Ovary (tissue), 9 donors: ENCODE data around the gene GASK1A. TPM values are rescaled to one million over a fixed set of nuclear protein-coding genes. Genes with fewer than 3 reads are reported as not detected.

ENCODE experiments used
- DNase-seq, 5 donors: peaks; one replicate each; pipeline ENCODE4 v3.0.0-alpha.2; 2019 to 2020
- H3K27ac ChIP-seq, 2 donors: fragments of 200-600 bp; one replicate each; pipeline versions ENCODE4 v1.5.1 to v1.8.0; 2019 to 2022
- H3K27me3 ChIP-seq: fragments of 200-600 bp; one replicate; pipeline ENCODE4 v1.8.0; 2022
- H3K36me3 ChIP-seq: fragments of 200-600 bp; sonication (generic); one replicate; pipeline ENCODE4 v1.5.1; 2019
- H3K4me1 ChIP-seq: one replicate; pipeline ENCODE4 v1.8.1; 2013; ENCODE audit warnings: mild to moderate bottlenecking, moderate library complexity; ENCODE audit not compliant: insufficient read depth
- H3K4me3 ChIP-seq: fragments of 200-600 bp; sonication (generic); one replicate; pipeline ENCODE4 v1.5.1; 2017
- H3K9me3 ChIP-seq, 2 donors: fragments of 200-600 bp in 1 of 2; sonication (generic) in 1 of 2; one replicate each; pipeline versions ENCODE4 v1.5.1 to v1.8.1; 2013 to 2019; ENCODE audit warnings: mild to moderate bottlenecking in 1 of 2, moderate library complexity in 1 of 2
- EP300 ChIP-seq: sonication (generic); formaldehyde crosslinking; IDR thresholded peaks from one replicate; pipeline ENCODE4 v1.6.1; 2017; ENCODE audit warnings: antibody characterized with exemption
- POLR2A ChIP-seq: fragments of 450-650 bp; IDR thresholded peaks from one replicate; pipeline ENCODE4 v1.6.1; 2017; ENCODE audit warnings: antibody characterized with exemption, mild to moderate bottlenecking, moderate library complexity
- WGBS, 3 donors: extraction: QIAGEN DNeasy Blood & Tissue Kit in 1 of 3; methylation state at CpG; one replicate each; pipeline versions ENCODE4 v1.1.5 to v1.1.7; 2013 to 2017; 5-methylcytosine and 5-hydroxymethylcytosine counted together
- intact Hi-C, 4 donors: fragments of 100-400 bp; cut with DNase I; formaldehyde crosslinking; loops; one replicate each; pipeline versions ENCODE4 v1.11.0 to v1.15.1; 2022 to 2023
- polyA plus RNA-seq, 2 donors: library from polyadenylated mRNA; stranded (reverse); fragments of 200-250 nt in 1 of 2; fragments of 350-450 nt in 1 of 2; fragmentation: Illumina TruSeq in 1 of 2; extraction: RNeasy Lipid Tissue Mini Kit (QIAGEN cat#74804) in 1 of 2; gene quantifications; one replicate each; pipeline ENCODE4 v1.2.3, GENCODE V29; 2013 to 2014
- total RNA-seq, 7 donors: library from RNA; depleted of rRNA in 2 of 7; stranded (reverse); fragments of >200 nt in 2 of 7; fragmentation: NEBNext Ultra II Directional in 3 of 7; extraction: Animal tissue kit (Norgen Biotek cat#: 25700) in 3 of 7; gene quantifications; one replicate each; pipeline versions ENCODE4 v1.1.0 to v1.2.4, GENCODE V29; 2016 to 2023
- TF ChIP-seq, protein P1 (sequence below), 3 donors: fragments of 450-650 bp in 2 of 3; fragments of 200-600 bp in 1 of 3; IDR thresholded peaks; one replicate each; pipeline versions ENCODE4 v1.5.1 to v1.8.0; 2016 to 2022; ENCODE audit warnings: antibody characterized with exemption in 3 of 3, mild to moderate bottlenecking in 1 of 3
- donor health status: DM: no; HTN: no; CAD: no; lungs with moderate emphysema.
- donor health status: DM: no; HTN: no; CAD: no.
- donor health status: Bipolar disorder and iron deficiency.
- donor health status: DM: yes; HTN: yes; CAD: no.
- donor health status: DM: no; HTN: no; CAD: no.
- donor health status: DM: yes; HTN: yes; CAD: no.

The GASK1A gene
- total and polyA plus RNA-seq, 9 donors = 5.4 to 41.3 (median 19.4) TPM

DNA sequence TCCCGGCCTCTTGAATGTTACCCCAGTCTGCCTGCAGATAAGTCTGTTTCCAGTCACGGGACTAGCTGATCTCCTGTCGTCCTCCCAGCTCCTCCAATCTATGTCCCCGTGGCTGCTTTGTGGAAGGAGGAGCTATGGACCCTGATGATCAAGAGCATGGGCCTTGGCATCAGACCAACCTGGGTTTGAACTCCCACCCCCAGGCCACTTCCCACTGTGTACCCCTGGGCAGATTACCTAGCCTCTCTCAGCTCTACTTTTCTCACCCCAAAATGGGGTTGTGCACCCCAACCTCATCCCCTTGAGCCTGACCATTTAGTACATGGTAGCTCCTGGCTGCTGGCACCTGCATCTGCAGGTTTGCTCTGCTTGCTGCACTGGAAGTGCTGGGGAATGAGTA is 55.8 kb downstream of the GASK1A start:
- H3K27me3 ChIP-seq = no peaks in the 10 kb centered on the region
- H3K27ac ChIP-seq = no peak overlapping the region
- DNase-seq = no peak
- WGBS, 3 donors = 86 to 90% (median 87%) methylated on average over 4 of the region's 4 CpGs
- H3K36me3 ChIP-seq = no peaks in the 10 kb centered on the region
- no peak overlapping the region for H3K4me3 ChIP-seq
- intact Hi-C loops = no loop called here
- TF ChIP-seq POLR2A = no peak
- TF ChIP-seq, protein P1, sequence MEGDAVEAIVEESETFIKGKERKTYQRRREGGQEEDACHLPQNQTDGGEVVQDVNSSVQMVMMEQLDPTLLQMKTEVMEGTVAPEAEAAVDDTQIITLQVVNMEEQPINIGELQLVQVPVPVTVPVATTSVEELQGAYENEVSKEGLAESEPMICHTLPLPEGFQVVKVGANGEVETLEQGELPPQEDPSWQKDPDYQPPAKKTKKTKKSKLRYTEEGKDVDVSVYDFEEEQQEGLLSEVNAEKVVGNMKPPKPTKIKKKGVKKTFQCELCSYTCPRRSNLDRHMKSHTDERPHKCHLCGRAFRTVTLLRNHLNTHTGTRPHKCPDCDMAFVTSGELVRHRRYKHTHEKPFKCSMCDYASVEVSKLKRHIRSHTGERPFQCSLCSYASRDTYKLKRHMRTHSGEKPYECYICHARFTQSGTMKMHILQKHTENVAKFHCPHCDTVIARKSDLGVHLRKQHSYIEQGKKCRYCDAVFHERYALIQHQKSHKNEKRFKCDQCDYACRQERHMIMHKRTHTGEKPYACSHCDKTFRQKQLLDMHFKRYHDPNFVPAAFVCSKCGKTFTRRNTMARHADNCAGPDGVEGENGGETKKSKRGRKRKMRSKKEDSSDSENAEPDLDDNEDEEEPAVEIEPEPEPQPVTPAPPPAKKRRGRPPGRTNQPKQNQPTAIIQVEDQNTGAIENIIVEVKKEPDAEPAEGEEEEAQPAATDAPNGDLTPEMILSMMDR (IDR thresholded peaks at IDR 0.05) = no peak
- no peak for TF ChIP-seq EP300
- H3K9me3 ChIP-seq = no peaks in the 10 kb centered on the region
- peaks cover 5% of the 10 kb centered on the region for H3K4me1 ChIP-seq

DNA sequence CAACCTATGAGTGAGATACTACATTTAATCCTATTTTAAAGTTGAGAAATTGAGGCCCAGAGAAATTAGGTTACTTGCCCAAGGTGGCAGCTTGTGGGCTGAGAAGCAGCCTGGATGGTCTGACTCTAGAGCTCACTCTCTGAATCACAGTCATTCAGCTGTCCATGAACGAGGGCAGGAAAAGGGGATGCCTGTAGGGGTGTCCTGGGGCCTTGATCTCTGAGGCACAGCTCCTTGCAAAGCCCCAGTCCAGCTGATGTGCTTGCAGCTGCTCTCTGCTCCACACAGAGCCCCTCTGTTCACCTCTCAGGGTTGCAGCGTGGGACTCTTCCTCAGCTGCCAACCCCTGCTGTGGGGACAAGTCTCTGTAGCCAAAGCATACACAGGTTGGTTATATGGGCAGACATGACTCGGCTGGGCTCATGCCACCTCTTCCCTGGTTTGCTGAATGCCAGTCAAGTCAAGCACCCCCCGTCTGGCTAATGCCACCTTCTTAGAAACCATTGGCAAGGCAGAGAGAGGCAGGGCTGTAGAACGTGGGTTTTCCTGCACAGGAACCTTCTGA is 56.8 kb downstream of the GASK1A start:
- H3K36me3 ChIP-seq = no peaks in the 10 kb centered on the region
- H3K27me3 ChIP-seq = no peaks in the 10 kb centered on the region
- TF ChIP-seq, protein P1 (IDR thresholded peaks at IDR 0.05) = no peak
- no peak for TF ChIP-seq EP300
- TF ChIP-seq POLR2A = no peak
- no peaks in the 10 kb centered on the region for H3K9me3 ChIP-seq
- intact Hi-C loops = no loop called here
- no peak overlapping the region for H3K4me3 ChIP-seq
- H3K27ac ChIP-seq = no peak overlapping the region
- H3K4me1 ChIP-seq = peaks cover 5% of the 10 kb centered on the region
- no peak for DNase-seq
- WGBS, 3 donors = 78 to 84% (median 82%) methylated on average over 5 of the region's 5 CpGs

DNA sequence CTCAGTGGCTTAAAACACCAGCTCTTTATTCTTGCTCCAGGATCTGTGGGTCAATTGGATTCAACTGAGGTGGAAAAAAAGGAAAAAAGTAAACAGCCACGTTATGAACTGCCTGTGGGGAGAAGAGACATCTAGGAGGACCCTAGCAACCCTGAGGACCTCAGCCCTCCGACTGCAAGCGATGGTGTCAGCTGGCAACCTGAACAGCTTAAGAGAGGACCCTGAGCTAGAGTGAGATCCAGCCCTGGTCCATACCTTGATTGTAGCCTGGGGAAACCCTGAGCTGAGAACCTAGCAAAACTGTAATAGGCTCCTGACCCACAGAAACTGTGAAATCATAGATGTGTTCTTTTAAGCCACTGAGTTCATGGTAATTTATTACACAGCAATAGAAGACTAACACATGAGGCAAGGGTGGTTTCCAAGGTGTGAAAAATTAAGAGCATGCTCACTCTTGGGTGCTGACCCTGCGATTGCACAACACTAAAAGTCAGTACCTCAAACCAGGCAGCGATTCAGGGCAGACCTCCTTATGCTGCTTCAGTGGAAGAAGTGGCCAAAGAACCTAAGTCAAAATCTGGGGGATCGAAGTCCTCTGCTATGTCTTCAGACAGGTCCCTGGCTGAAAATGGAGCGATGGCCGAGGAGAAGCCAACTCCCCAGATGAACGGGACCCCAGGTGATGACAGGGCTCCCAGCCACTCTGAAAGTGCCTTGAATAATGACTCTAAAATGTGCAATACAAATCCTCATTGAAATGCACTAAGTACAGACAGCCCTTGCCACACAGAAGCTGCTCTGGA is 57.7 kb downstream of the GASK1A start:
- 85 to 88% (median 86%) methylated on average over 9 of the region's 9 CpGs for WGBS, 3 donors
- DNase-seq = no peak
- peaks cover under 1% of the 10 kb centered on the region for H3K4me1 ChIP-seq
- H3K4me3 ChIP-seq = no peak overlapping the region
- no peak overlapping the region for H3K27ac ChIP-seq
- no peaks in the 10 kb centered on the region for H3K36me3 ChIP-seq
- H3K9me3 ChIP-seq = no peaks in the 10 kb centered on the region
- H3K27me3 ChIP-seq = no peaks in the 10 kb centered on the region
- intact Hi-C loops = no loop called here
- no peak for TF ChIP-seq EP300
- no peak for TF ChIP-seq POLR2A
- TF ChIP-seq, protein P1 (IDR thresholded peaks at IDR 0.05) = no peak

DNA sequence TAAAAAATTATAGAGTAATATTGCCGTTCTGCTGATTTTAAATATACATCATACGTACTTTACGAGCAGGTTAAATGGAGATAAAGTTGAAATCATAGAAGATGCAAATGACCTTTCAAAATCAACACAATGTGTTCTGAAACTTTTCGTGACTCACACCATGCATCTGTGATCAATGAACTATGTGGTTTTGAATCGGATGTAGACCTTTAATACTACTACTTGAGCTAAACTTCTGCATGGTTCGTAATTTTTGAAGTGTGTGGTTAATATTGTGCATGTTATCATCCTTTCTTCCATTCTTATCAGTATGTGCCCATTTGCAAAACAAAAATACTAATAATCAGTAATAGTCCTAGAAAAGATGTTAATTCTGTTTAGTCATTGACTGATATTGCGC is 58.9 kb downstream of the GASK1A start:
- no peaks in the 10 kb centered on the region for H3K9me3 ChIP-seq
- DNase-seq = no peak
- no peaks in the 10 kb centered on the region for H3K36me3 ChIP-seq
- H3K27ac ChIP-seq = no peak overlapping the region
- H3K4me3 ChIP-seq = no peak overlapping the region
- intact Hi-C loops = no loop called here
- no peaks in the 10 kb centered on the region for H3K27me3 ChIP-seq
- WGBS, 3 donors = 81 to 90% (median 89%) methylated on average over 7 of the region's 7 CpGs
- TF ChIP-seq, protein P1 (IDR thresholded peaks at IDR 0.05) = no peak
- TF ChIP-seq POLR2A = no peak
- TF ChIP-seq EP300 = no peak
- H3K4me1 ChIP-seq = peaks cover 1% of the 10 kb centered on the region
